Suprapubic skin (tissue), 3 donors: ENCODE data around the gene BLOC1S1.

Source experiments
- CTCF ChIP-seq, 2 donors: fragments of 200-600 bp in 1 of 2; fragments of 450-650 bp in 1 of 2; sonication (generic) in 1 of 2; IDR thresholded peaks; one replicate each; pipeline ENCODE4 v1.5.1; 2016 to 2019; ENCODE audit warnings: antibody characterized with exemption in 2 of 2, mild to moderate bottlenecking in 1 of 2, moderate library complexity in 1 of 2
- POLR2A ChIP-seq, 2 donors: fragments of 450-650 bp; IDR thresholded peaks; one replicate each; pipeline ENCODE4 v1.6.1; 2017; ENCODE audit warnings: antibody characterized with exemption in 2 of 2, mild to moderate bottlenecking in 2 of 2, moderate library complexity in 2 of 2

GRCh38 chr12:55675666-55676065, 40.2 kb upstream of the BLOC1S1 start:
- TF ChIP-seq CTCF (IDR thresholded peaks at IDR 0.05) (no peak), POLR2A (IDR thresholded peaks at IDR 0.05) (no peak)
